ENCODE data around the gene CDC16. TPM values are rescaled to one million over a fixed set of nuclear protein-coding genes. Genes with fewer than 3 reads are reported as not detected.
A peak's percentile ranks its signal among the peaks of the same experiment; 100 is the strongest.

The CDC16 gene
- total and polyA plus RNA-seq, 2 donors (not counting 1 experiment from before 2014, with no cell fraction given): 94.8 to 127 TPM

GRCh38 chr13:114264886-114265611 is 30.4 kb downstream of the CDC16 start:
- peaks cover 0 to 10% (median 4%) of the 10 kb centered on the region in 3 donors for H3K9me3 ChIP-seq (ENCODE audit: control extremely low read depth in 1 of 3, control insufficient read depth in 2 of 3, insufficient read depth in 1 of 3, low read length in 2 of 3)
- H3K79me2 ChIP-seq (ENCODE audit: control insufficient read depth, insufficient read depth, low read length): no peaks in the 10 kb centered on the region
- no peak for DNase-seq
- H3K9me3 Mint-ChIP-seq (ENCODE audit: insufficient read depth): no peaks in the 10 kb centered on the region
- H3K27ac Mint-ChIP-seq: peak overlapping the region; percentile 32
- TF ChIP-seq, protein P1, sequence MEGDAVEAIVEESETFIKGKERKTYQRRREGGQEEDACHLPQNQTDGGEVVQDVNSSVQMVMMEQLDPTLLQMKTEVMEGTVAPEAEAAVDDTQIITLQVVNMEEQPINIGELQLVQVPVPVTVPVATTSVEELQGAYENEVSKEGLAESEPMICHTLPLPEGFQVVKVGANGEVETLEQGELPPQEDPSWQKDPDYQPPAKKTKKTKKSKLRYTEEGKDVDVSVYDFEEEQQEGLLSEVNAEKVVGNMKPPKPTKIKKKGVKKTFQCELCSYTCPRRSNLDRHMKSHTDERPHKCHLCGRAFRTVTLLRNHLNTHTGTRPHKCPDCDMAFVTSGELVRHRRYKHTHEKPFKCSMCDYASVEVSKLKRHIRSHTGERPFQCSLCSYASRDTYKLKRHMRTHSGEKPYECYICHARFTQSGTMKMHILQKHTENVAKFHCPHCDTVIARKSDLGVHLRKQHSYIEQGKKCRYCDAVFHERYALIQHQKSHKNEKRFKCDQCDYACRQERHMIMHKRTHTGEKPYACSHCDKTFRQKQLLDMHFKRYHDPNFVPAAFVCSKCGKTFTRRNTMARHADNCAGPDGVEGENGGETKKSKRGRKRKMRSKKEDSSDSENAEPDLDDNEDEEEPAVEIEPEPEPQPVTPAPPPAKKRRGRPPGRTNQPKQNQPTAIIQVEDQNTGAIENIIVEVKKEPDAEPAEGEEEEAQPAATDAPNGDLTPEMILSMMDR (IDR thresholded peaks at IDR 0.05): no peak
- TF ChIP-seq EZH2 (IDR thresholded peaks at IDR 0.05; ENCODE audit: borderline replicate concordance, insufficient read depth, low read depth, low read length, poor library complexity, severe bottlenecking): no peak
- no peak overlapping the region for H3K27ac ChIP-seq (ENCODE audit: low read length in 2 of 2)
- peaks cover 46 to 52% of the 10 kb centered on the region in 2 donors for H3K4me1 ChIP-seq (ENCODE audit: control insufficient read depth in 2 of 2, insufficient read depth in 2 of 2, low read length in 2 of 2)
- H3K4me3 ChIP-seq (ENCODE audit: control extremely low read depth in 1 of 5, extremely low read depth in 1 of 5, insufficient read depth in 1 of 5, low read depth in 2 of 5, low read length in 4 of 5): no peak overlapping the region
- no peaks in the 10 kb centered on the region for H3K27me3 ChIP-seq (replicated peaks in 1 of 4; ENCODE audit: control extremely low read depth in 1 of 4, control insufficient read depth in 3 of 4, insufficient read depth in 4 of 4, low read length in 3 of 4)
- H3K4me1 Mint-ChIP-seq: peaks cover 46% of the 10 kb centered on the region
- POLR2A ChIA-PET: no interaction called here
- CTCF ChIA-PET: interaction anchor here (1.3 kb wide), 1 partner anchor 53 kb away, joined by 3 read pairs; no protein-coding TSS in a partner anchor
- WGBS (ENCODE audit: insufficient coverage): 100% methylated on average over 1 of the region's 8 CpGs
- no peak for ATAC-seq (ENCODE audit: low read depth)
- H3K27me3 Mint-ChIP-seq: no peaks in the 10 kb centered on the region
- H3K4me2 ChIP-seq (replicated peaks; ENCODE audit: low read depth, low read length, poor library complexity, severe bottlenecking): no peak overlapping the region
- H3K9ac ChIP-seq (ENCODE audit: low read length): no peak overlapping the region
- no peak overlapping the region for H2AFZ ChIP-seq (ENCODE audit: insufficient read depth, low read depth, low read length, poor library complexity, severe bottlenecking)
- peaks cover 14 to 67% of the 10 kb centered on the region in 2 experiments for H3K36me3 ChIP-seq (replicated peaks in 1 of 2; ENCODE audit: control extremely low read depth in 1 of 2, control insufficient read depth in 1 of 2, extremely low read depth in 1 of 2, insufficient read depth in 2 of 2, low read length in 1 of 2)
- intact Hi-C loops (cut with micrococcal nuclease): no loop called here
- H3K4me3 Mint-ChIP-seq: no peak overlapping the region
- H4K20me1 ChIP-seq (ENCODE audit: control insufficient read depth, insufficient read depth, low read length, poor library complexity, severe bottlenecking): no peaks in the 10 kb centered on the region

DNA sequence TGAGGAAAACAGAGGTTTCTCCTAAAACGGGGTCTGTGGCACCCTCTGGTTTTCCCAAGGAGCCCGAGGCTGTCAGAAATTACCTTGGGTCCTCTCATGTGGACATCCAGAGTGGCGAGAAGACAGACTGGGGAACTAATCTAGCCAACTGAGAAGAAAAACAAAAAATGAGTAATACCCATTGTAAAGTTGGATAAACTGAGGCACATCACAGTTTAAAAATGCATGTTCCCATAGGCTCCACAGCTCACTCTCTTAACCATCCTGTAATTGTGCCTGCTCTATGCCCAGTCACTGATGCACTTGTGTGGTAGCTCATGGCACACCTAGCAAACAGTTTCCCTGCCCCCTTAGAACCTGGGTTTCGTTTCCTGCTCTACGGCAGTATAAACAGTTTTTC is 31.5 kb downstream of the CDC16 start:
- 100% methylated on average over 3 of the region's 5 CpGs for WGBS (ENCODE audit: insufficient coverage)
- Mint-ChIP-seq H3K4me1 (peaks cover 34% of the 10 kb centered on the region), H3K27ac (no peak overlapping the region), H3K9me3 (ENCODE audit: insufficient read depth) (no peaks in the 10 kb centered on the region), H3K4me3 (no peak overlapping the region), H3K27me3 (no peaks in the 10 kb centered on the region)
- no peaks in the 10 kb centered on the region for H3K27me3 ChIP-seq (replicated peaks in 1 of 4; ENCODE audit: control extremely low read depth in 1 of 4, control insufficient read depth in 3 of 4, insufficient read depth in 4 of 4, low read length in 3 of 4)
- ChIA-PET CTCF (interaction anchor here (1.3 kb wide), 1 partner anchor 52 kb away, joined by 3 read pairs; no protein-coding TSS in a partner anchor), POLR2A (no interaction called here)
- H3K9me3 ChIP-seq (ENCODE audit: control extremely low read depth in 1 of 3, control insufficient read depth in 2 of 3, insufficient read depth in 1 of 3, low read length in 2 of 3): peaks cover 0 to 10% (median 4%) of the 10 kb centered on the region in 3 donors
- peaks cover 34 to 40% of the 10 kb centered on the region in 2 donors for H3K4me1 ChIP-seq (ENCODE audit: control insufficient read depth in 2 of 2, insufficient read depth in 2 of 2, low read length in 2 of 2)
- H3K4me2 ChIP-seq (replicated peaks; ENCODE audit: low read depth, low read length, poor library complexity, severe bottlenecking): no peak overlapping the region
- TF ChIP-seq, protein P1 (IDR thresholded peaks at IDR 0.05): no peak
- no peak for TF ChIP-seq EZH2 (IDR thresholded peaks at IDR 0.05; ENCODE audit: borderline replicate concordance, insufficient read depth, low read depth, low read length, poor library complexity, severe bottlenecking)
- DNase-seq (no peak), ATAC-seq (ENCODE audit: low read depth) (no peak)
- H3K27ac ChIP-seq (ENCODE audit: low read length in 2 of 2): no peak overlapping the region
- no peaks in the 10 kb centered on the region for H4K20me1 ChIP-seq (ENCODE audit: control insufficient read depth, insufficient read depth, low read length, poor library complexity, severe bottlenecking)
- no peak overlapping the region for H2AFZ ChIP-seq (ENCODE audit: insufficient read depth, low read depth, low read length, poor library complexity, severe bottlenecking)
- intact Hi-C loops (cut with micrococcal nuclease): no loop called here
- H3K9ac ChIP-seq (ENCODE audit: low read length): no peak overlapping the region
- peaks cover 14 to 61% of the 10 kb centered on the region in 2 experiments for H3K36me3 ChIP-seq (replicated peaks in 1 of 2; ENCODE audit: control extremely low read depth in 1 of 2, control insufficient read depth in 1 of 2, extremely low read depth in 1 of 2, insufficient read depth in 2 of 2, low read length in 1 of 2)
- no peaks in the 10 kb centered on the region for H3K79me2 ChIP-seq (ENCODE audit: control insufficient read depth, insufficient read depth, low read length)
- no peak overlapping the region for H3K4me3 ChIP-seq (ENCODE audit: control extremely low read depth in 1 of 5, extremely low read depth in 1 of 5, insufficient read depth in 1 of 5, low read depth in 2 of 5, low read length in 4 of 5)

Data from B cell (primary cell).